ENCODE measurements around the gene MAP1LC3B2. TPM values are rescaled to one million over a fixed set of nuclear protein-coding genes. Genes with fewer than 3 reads are reported as not detected.

Gene MAP1LC3B2
- total RNA-seq, 1 experiment from 2014 or later: 1.5 TPM

DNA sequence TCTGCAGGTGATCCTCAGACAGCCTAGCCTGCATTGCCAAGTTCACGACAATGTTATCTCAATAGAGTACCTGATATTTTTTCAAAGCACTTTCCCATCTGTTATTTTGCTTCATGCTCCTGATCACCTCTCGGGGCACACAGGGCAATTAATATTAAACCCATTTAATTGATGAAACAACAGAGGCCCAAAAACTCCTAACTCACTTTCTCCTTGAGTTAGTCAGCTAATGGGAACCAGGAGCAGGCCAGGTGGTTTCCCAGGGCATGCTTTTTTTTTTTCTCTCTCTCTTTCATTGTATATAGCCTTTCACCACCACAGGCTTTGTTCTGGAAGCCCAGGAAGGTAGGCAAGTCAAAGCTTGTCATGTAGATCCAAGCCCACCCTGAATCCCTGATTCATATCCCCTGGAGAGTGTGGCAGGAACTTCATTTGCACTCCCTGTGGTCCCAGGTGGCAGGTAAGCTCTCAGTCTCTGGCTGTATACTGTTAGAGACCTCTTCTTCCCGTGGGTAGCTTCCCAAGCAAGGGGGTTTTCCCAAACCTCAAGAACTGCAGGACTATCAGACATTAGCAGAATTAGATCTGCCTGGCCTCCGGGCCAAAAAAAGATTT, 41.6 kb upstream of the MAP1LC3B2 start:
- H3K27me3 ChIP-seq (ENCODE audit: insufficient read depth, low read length): no peaks in the 10 kb centered on the region
- Mint-ChIP-seq H3K9me3 (no peaks in the 10 kb centered on the region; a peak in 1 of 5 replicates), H3K4me1 (peaks cover 30 to 36% of the 10 kb centered on the region in 2 experiments), H3K36me3 (ENCODE audit: insufficient read depth in 1 of 3, low read depth in 3 of 3) (no peaks in the 10 kb centered on the region), H3K4me3 (no peak overlapping the region), H3K27ac (no peak overlapping the region), H3K27me3 (ENCODE audit: low read depth) (peaks cover 64% of the 10 kb centered on the region)
- H2BK15ac ChIP-seq (ENCODE audit: low read depth, low read length): no peak overlapping the region
- no peak overlapping the region for H2AK5ac ChIP-seq (ENCODE audit: insufficient read length, low read length)
- H3T11ph ChIP-seq (ENCODE audit: low read length): no peak overlapping the region
- H3K4me1 ChIP-seq (ENCODE audit: insufficient read depth, low read length): peaks cover 2% of the 10 kb centered on the region; the same call in 1 of the 2 replicates
- no peaks in the 10 kb centered on the region for H3K9me3 ChIP-seq (ENCODE audit: control insufficient read depth, low read depth, low read length)
- H3K23ac ChIP-seq (ENCODE audit: insufficient read length, low read depth, low read length): no peak overlapping the region
- no peaks in the 10 kb centered on the region for H3K23me2 ChIP-seq (ENCODE audit: insufficient read length, low read depth, low read length, poor library complexity, severe bottlenecking)
- no peak overlapping the region for H4K8ac ChIP-seq (replicated peaks; ENCODE audit: insufficient read length, low read depth, low read length)
- DNase-seq: no peak
- H3K18ac ChIP-seq (ENCODE audit: insufficient read length, low read depth, low read length): no peak overlapping the region
- H3K9ac ChIP-seq (ENCODE audit: extremely low read depth, insufficient read length, low read length): no peak overlapping the region
- no peak overlapping the region for H2BK20ac ChIP-seq (ENCODE audit: low read depth, low read length, poor library complexity, severe bottlenecking)
- H4K91ac ChIP-seq (ENCODE audit: insufficient read length, low read depth, low read length): no peak overlapping the region
- TF ChIP-seq, protein P1, sequence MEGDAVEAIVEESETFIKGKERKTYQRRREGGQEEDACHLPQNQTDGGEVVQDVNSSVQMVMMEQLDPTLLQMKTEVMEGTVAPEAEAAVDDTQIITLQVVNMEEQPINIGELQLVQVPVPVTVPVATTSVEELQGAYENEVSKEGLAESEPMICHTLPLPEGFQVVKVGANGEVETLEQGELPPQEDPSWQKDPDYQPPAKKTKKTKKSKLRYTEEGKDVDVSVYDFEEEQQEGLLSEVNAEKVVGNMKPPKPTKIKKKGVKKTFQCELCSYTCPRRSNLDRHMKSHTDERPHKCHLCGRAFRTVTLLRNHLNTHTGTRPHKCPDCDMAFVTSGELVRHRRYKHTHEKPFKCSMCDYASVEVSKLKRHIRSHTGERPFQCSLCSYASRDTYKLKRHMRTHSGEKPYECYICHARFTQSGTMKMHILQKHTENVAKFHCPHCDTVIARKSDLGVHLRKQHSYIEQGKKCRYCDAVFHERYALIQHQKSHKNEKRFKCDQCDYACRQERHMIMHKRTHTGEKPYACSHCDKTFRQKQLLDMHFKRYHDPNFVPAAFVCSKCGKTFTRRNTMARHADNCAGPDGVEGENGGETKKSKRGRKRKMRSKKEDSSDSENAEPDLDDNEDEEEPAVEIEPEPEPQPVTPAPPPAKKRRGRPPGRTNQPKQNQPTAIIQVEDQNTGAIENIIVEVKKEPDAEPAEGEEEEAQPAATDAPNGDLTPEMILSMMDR (conservative IDR thresholded peaks at IDR 0.05): no peak
- H4K20me1 ChIP-seq (ENCODE audit: control insufficient read depth, insufficient read depth, insufficient read length): no peaks in the 10 kb centered on the region
- no peaks in the 10 kb centered on the region for H3K79me1 ChIP-seq (ENCODE audit: insufficient read depth, low read depth, low read length, poor library complexity, severe bottlenecking)
- WGBS (ENCODE audit: extremely low coverage, insufficient read length, low lambda C conversion rate): no CpG with 5 or more reads among the region's 4 CpGs
- no peak overlapping the region for H2BK12ac ChIP-seq (ENCODE audit: insufficient read length, low read depth, low read length)
- H3K4ac ChIP-seq (ENCODE audit: low read depth, low read length): no peak overlapping the region
- no peak overlapping the region for H2BK120ac ChIP-seq (ENCODE audit: low read depth, low read length, poor library complexity, severe bottlenecking)
- no peak overlapping the region for H2AFZ ChIP-seq (ENCODE audit: low read length)
- H3K27ac ChIP-seq (ENCODE audit: insufficient read length, low read depth, low read length): no peak overlapping the region
- no peak overlapping the region for H3K56ac ChIP-seq (ENCODE audit: insufficient read length, low read depth, low read length)
- no peaks in the 10 kb centered on the region for H3K79me2 ChIP-seq (ENCODE audit: insufficient read depth, low read length)
- no peak overlapping the region for H2BK5ac ChIP-seq (ENCODE audit: insufficient read length, low read length)
- no peak overlapping the region for H3K14ac ChIP-seq (ENCODE audit: insufficient read depth, low read length)
- no peak overlapping the region for H4K5ac ChIP-seq (ENCODE audit: insufficient read length, low read depth, low read length)
- no peak overlapping the region for H3K4me2 ChIP-seq (ENCODE audit: insufficient read depth, insufficient read length, low read length)
